H1 (cell line): ENCODE results near the gene DNASE1.

Source experiments
- BRCA1 ChIP-seq: IDR thresholded peaks from 2 replicates; pipeline ENCODE4 v1.6.1; 2012; ENCODE audit warnings: low read depth, low read length, improper control_type of control experiment
- CBX5 ChIP-seq: fragments of 300-800, 300-1000 bp; sonication (generic); IDR thresholded peaks from 2 replicates; pipeline ENCODE4 v1.7.1; 2016; ENCODE audit warnings: antibody characterized with exemption, low read length, low read depth
- CEBPB ChIP-seq: IDR thresholded peaks from 2 replicates; pipeline ENCODE4 v1.6.1; 2012; ENCODE audit warnings: low read depth, low read length
- EGR1 ChIP-seq: IDR thresholded peaks from 2 replicates; pipeline ENCODE4 v1.6.1; 2011; ENCODE audit warnings: low read depth, low read length, borderline replicate concordance
- EP300 ChIP-seq, 2 experiments: IDR thresholded peaks; 1 replicate in 1 of 2; 2 replicates in 1 of 2; pipeline ENCODE4 v1.6.1; 2011 to 2012; ENCODE audit warnings: low read depth in 2 of 2, low read length in 2 of 2, mild to moderate bottlenecking in 2 of 2, borderline replicate concordance in 1 of 2, inconsistent platforms in 1 of 2, moderate library complexity in 1 of 2
- EZH2 ChIP-seq: fragments of 200-600 bp; sonication (generic); IDR thresholded peaks from 2 replicates; pipeline ENCODE4 v1.7.1; 2012; ENCODE audit warnings: low read depth, mild to moderate bottlenecking, moderate library complexity, low read length, inconsistent platforms; ENCODE audit not compliant: severe bottlenecking
- JUN ChIP-seq: IDR thresholded peaks from 2 replicates; pipeline ENCODE4 v1.6.1; 2011; ENCODE audit warnings: low read depth, mild to moderate bottlenecking, improper control_type of control experiment, low read length
- MAFK ChIP-seq: IDR thresholded peaks from 2 replicates; pipeline ENCODE4 v1.6.1; 2012; ENCODE audit warnings: low read depth, mild to moderate bottlenecking, improper control_type of control experiment, low read length
- POLR2AphosphoS5 ChIP-seq: IDR thresholded peaks from 2 replicates; pipeline ENCODE4 v1.6.1; 2011; ENCODE audit warnings: low read depth, low read length
- YY1 ChIP-seq: IDR thresholded peaks from 2 replicates; pipeline ENCODE4 v1.6.1; 2011; ENCODE audit warnings: low read depth, mild to moderate bottlenecking, low read length
- TF ChIP-seq, protein P1 (sequence below), 3 experiments: IDR thresholded peaks; 1 replicate in 2 of 3; 2 replicates in 1 of 3; pipeline versions ENCODE4 v1.5.1 to v1.6.1; 2011; ENCODE audit warnings: low read length in 3 of 3, mild to moderate bottlenecking in 3 of 3, inconsistent platforms in 2 of 3, low read depth in 1 of 3, moderate library complexity in 1 of 3; ENCODE audit not compliant: insufficient read depth in 1 of 3; ENCODE audit errors: control extremely low read depth in 1 of 3
- TF ChIP-seq, protein P2 (sequence below): IDR thresholded peaks from 2 replicates; pipeline ENCODE4 v1.6.1; 2012; ENCODE audit warnings: inconsistent platforms

GRCh38 chr16:3623642-3624041 lies 30.8 kb upstream of the DNASE1 start:
- TF ChIP-seq EP300 (IDR thresholded peaks at IDR 0.05; ENCODE audit: borderline replicate concordance in 1 of 2, low read depth in 2 of 2, low read length in 2 of 2) (no peak), EZH2 (no peak), JUN (no peak), MAFK (no peak), EGR1 (no peak), POLR2AphosphoS5 (no peak), YY1 (no peak), CEBPB (no peak), CBX5 (no peak), BRCA1 (no peak)
- TF ChIP-seq, protein P1, sequence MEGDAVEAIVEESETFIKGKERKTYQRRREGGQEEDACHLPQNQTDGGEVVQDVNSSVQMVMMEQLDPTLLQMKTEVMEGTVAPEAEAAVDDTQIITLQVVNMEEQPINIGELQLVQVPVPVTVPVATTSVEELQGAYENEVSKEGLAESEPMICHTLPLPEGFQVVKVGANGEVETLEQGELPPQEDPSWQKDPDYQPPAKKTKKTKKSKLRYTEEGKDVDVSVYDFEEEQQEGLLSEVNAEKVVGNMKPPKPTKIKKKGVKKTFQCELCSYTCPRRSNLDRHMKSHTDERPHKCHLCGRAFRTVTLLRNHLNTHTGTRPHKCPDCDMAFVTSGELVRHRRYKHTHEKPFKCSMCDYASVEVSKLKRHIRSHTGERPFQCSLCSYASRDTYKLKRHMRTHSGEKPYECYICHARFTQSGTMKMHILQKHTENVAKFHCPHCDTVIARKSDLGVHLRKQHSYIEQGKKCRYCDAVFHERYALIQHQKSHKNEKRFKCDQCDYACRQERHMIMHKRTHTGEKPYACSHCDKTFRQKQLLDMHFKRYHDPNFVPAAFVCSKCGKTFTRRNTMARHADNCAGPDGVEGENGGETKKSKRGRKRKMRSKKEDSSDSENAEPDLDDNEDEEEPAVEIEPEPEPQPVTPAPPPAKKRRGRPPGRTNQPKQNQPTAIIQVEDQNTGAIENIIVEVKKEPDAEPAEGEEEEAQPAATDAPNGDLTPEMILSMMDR (IDR thresholded peaks at IDR 0.05; ENCODE audit: control extremely low read depth in 1 of 3, insufficient read depth in 1 of 3, low read depth in 1 of 3, low read length in 3 of 3), result no peak
- TF ChIP-seq, protein P2, sequence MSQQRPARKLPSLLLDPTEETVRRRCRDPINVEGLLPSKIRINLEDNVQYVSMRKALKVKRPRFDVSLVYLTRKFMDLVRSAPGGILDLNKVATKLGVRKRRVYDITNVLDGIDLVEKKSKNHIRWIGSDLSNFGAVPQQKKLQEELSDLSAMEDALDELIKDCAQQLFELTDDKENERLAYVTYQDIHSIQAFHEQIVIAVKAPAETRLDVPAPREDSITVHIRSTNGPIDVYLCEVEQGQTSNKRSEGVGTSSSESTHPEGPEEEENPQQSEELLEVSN, result no peak
